Left forelimb (tissue), 1 donor: Measurements from ENCODE around the gene SORBS1.

Experiments
- DNase-seq: peaks from one replicate; pipeline ENCODE4 v3.0.0-alpha.2; 2018; ENCODE audit warnings: low spot score

Gene SORBS1

GRCh38 chr10:95346715-95347401 lies 214.3 kb downstream of the SORBS1 start:
- no peak for DNase-seq

GRCh38 chr10:95343573-95343972 lies 217.6 kb downstream of the SORBS1 start:
- no peak for DNase-seq

DNA sequence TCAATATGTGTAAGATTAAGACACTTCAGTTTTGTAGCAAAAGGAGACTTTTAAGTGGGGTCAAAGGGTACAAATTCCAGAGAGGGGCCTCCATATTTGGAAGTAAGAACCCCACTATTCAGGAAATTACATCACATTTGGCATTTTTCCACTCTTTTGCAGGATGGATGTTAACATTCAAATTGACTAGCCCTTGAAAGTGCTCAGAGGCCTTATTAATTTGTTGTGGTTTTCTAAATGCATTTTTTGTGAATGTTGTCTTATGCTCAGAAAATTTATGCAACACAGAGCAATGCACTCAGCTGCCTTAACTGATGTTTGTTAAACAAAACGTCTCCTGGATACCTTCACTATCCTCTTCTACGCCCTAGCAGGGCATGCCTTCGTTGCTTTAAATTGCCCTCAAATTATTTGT lies 219.4 kb downstream of the SORBS1 start:
- no peak for DNase-seq

DNA sequence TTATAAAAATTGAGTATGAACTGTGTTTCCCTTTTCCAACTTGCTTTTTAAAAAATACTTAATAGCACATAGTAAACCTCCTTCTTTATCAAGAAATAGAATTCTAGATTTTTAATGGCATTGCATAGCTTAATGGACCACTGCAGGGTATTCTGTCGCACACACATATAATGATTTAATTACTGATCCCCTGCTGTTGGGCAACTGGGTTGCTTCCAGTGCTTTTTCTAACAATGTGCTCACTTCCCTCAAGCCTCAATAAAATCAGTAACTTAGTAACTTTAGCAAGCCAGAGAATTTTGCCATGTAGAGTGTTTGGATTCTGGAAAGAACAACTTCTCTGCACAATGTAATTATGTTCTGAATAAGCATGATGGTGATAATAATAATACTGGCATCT lies 221.3 kb downstream of the SORBS1 start:
- DNase-seq: no peak

DNA sequence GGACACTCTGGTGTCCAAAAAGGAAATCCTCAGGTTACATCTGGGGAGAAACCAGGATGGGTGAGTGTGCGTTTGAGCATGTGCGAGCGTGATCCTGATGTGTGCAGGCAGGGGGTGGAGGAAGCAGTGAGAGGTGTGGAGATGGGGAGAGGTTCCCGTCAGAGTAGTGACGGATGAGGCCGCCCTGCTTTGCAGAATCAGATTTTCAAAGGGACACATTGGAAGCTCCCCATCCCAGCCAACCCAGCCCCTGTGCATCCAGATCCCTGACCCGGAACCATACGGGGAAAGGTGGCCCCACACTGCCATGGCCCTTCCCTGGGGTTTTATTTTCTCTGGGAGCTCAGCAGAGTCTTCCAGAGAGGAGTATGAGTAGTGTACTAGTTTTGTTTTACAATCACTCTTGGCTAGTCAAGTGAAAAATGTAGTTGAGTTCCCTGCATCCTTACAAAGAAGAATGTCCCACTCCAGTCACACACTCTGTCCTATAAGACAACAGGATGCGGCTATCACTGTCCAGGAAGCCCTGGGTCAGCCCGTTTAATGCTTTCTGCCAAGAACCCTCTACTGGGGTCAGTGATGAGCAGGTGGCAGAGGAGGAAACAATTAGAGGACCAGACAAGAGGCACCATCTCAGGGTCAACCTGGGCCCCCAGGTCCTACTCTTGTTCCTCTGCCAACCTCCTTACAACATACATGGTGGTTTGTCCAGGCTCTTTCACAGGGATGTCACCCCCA lies 223.6 kb downstream of the SORBS1 start:
- DNase-seq: no peak

DNA sequence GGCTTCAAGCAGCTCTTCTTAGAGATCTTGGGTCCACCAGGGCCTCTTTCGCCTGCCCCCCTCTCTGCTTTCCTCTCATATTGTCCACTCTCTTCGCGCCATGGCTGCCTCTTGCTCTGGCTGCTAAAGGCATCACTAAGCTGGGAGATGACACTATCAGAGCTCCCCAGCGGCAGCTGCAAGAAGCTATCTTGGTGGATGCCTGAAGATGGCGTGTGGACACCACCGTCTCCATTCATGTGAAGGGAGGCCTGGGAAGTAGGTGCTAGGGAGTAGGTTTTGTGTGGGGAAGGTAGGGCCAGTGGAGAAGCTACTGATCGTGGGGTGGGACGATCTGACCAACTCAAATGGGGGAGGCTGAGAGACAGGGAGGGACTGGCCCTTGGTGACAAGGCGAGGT lies 224.5 kb downstream of the SORBS1 start:
- no peak for DNase-seq

- DNase-seq: no peak
These were observed 225.1 kb downstream of the SORBS1 start for GRCh38 chr10:95335933-95336699.

DNA sequence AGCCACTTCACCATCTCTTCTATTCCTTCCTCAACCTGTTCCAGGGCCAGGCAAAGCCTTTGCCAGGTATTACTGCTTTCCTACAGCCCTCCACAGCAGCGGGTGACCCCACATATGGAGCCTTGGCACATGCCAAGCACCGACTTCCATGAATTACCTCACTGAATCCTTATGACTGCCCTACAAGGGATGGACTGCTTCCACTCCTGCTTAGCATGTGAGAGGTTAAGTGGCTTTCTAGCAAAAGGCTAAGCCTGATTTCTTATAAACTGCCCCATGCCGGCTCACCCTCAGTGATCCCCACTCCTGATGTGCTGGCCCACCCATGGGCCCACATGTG lies 226.4 kb downstream of the SORBS1 start:
- no peak for DNase-seq

GRCh38 chr10:95333997-95334804 lies 227.0 kb downstream of the SORBS1 start:
- no peak for DNase-seq

DNA sequence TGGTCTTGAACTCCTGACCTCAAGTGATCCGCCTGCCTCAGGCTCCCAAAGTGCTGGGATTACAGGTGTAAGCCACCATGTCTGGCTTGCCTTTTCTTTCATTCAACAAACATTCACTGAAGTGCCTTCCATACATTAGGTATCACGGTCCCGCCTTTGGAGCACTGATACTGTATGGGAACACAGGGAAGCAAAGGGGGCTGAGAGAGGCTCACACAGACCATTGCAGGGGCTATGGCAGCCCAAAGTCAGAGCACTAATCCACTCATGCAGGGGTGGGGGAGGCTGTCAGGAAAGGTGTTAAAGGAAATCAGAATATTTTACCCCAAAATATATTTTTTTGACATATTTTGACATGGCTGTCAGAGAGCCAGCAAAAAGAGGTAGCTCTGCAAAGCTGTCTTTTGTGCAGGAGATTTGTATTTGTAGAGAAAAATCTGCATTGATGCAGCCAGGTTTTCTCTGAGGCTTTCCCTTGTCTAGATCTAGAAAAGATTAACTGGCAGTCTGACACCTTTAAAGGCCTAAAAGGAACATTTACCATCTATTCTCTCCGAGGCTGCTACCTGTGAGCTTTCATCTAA lies 228.4 kb downstream of the SORBS1 start:
- no peak for DNase-seq

- DNase-seq: no peak
These were observed 229.5 kb downstream of the SORBS1 start for GRCh38 chr10:95331596-95332130.

GRCh38 chr10:95330966-95331453 lies 230.2 kb downstream of the SORBS1 start:
- no peak for DNase-seq

DNA sequence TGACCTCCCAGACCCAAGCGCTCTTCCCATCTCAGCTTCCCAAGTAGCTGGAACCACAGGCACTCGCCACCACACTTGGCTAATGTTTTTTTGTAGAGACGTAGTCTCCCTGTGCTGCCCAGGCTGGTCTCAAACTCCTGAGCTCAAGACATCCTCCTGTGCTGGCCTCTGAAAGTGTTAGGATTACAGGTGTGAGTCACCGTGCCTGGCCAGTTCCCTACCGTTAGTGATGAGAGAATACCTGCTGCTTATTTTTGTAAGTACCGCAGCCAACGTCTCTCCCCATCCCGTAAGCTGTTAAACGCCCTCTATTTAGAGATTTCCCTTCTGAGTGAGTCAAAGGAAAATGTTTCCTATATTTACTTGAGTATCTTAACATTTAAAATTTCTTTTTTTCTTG lies 231.9 kb downstream of the SORBS1 start:
- no peak for DNase-seq

DNA sequence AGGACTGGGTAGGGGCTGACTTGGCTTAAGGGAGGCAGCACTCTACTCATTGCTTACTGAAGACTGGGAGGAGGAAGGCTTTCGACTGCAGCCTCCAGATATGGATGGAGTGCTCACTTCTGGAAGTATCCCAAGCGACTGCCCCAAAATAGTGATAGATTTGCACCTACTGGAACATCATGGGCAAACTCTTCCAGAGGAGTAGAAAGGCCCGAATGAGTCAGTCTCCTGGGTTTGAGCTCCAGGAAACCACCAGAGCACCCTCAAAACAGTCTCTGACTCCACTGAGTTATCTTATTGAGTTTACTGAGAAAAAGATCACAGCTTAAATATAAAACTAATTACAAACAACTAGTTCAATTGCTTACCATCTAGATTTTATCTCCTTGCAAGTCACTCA lies 233.2 kb downstream of the SORBS1 start:
- no peak for DNase-seq

DNA sequence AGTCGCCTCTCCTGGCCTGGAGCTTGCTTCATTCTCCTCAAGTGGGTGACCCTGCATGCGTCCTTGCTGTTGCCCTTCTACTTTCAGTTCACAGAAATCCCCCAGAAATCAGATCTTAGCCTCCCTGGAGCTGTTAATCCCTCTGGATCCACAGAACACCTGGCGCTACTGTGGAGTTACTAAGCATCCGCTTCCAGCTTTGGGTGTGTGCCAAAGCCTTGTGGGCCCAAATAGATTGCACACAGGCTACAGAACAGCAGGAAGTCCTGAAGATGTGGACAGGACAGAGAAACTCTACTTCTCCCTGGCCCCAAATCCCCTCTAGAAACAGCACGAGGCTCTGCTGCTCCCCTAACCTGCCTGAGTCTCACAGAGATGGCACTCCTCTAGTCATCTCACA lies 233.8 kb downstream of the SORBS1 start:
- no peak for DNase-seq

DNA sequence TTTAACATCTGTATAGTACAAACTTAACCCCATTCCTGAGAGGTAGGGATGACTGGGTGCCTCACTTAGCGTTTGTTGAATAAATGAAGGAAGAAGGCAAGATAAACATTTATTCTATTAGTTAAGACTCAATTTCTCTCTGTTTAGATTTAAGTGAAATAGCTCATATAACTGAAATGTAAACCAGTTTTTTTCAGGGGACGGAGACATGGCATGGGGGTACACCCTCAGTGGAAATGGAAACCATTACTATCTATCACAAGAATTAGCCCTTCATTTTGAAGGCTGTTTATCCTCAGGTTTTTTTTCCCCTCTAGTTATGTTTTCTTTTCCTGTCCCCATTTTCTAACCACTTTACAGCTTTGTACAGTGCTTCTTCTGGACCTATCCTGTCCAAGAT lies 234.8 kb downstream of the SORBS1 start:
- DNase-seq: no peak

- DNase-seq: no peak
These were observed 235.3 kb downstream of the SORBS1 start for GRCh38 chr10:95325863-95326262.

GRCh38 chr10:95324436-95325268 lies 236.5 kb downstream of the SORBS1 start:
- DNase-seq: no peak

GRCh38 chr10:95321554-95322301 lies 239.4 kb downstream of the SORBS1 start:
- DNase-seq: no peak

- no peak for DNase-seq
These were observed 241.9 kb downstream of the SORBS1 start for GRCh38 chr10:95319239-95319638.
